GM12801 (cell line): ENCODE results near the gene C1orf185.

Experiments
- TF ChIP-seq, protein P1 (sequence below): IDR thresholded peaks from one replicate; pipeline ENCODE4 v1.5.1; 2011; ENCODE audit warnings: control low read depth; ENCODE audit not compliant: insufficient read length; ENCODE audit errors: extremely low read depth

The C1orf185 gene

GRCh38 chr1:51100264-51100880, 1.7 kb upstream of the C1orf185 start:
- TF ChIP-seq, protein P1, sequence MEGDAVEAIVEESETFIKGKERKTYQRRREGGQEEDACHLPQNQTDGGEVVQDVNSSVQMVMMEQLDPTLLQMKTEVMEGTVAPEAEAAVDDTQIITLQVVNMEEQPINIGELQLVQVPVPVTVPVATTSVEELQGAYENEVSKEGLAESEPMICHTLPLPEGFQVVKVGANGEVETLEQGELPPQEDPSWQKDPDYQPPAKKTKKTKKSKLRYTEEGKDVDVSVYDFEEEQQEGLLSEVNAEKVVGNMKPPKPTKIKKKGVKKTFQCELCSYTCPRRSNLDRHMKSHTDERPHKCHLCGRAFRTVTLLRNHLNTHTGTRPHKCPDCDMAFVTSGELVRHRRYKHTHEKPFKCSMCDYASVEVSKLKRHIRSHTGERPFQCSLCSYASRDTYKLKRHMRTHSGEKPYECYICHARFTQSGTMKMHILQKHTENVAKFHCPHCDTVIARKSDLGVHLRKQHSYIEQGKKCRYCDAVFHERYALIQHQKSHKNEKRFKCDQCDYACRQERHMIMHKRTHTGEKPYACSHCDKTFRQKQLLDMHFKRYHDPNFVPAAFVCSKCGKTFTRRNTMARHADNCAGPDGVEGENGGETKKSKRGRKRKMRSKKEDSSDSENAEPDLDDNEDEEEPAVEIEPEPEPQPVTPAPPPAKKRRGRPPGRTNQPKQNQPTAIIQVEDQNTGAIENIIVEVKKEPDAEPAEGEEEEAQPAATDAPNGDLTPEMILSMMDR: no peak

DNA sequence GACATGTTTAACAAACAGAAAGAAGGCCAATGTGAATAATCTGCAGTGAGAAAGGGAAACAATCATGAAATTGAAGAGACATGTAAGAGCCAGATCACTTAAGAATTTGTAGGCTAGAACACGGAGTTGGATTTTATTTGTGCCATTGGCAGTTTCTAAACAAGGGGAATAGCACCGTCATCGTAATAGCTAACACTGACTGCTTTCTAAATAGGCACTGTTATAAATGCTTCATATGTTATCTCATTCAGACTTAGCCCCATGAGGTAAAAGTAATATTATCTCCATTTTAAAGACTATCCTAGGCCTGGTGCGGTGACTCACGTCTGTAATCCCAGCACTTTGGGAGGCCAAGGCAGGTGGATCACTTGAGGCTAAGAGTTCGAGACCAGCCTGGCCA, 12.1 kb downstream of the C1orf185 start:
- TF ChIP-seq, protein P1: no peak

DNA sequence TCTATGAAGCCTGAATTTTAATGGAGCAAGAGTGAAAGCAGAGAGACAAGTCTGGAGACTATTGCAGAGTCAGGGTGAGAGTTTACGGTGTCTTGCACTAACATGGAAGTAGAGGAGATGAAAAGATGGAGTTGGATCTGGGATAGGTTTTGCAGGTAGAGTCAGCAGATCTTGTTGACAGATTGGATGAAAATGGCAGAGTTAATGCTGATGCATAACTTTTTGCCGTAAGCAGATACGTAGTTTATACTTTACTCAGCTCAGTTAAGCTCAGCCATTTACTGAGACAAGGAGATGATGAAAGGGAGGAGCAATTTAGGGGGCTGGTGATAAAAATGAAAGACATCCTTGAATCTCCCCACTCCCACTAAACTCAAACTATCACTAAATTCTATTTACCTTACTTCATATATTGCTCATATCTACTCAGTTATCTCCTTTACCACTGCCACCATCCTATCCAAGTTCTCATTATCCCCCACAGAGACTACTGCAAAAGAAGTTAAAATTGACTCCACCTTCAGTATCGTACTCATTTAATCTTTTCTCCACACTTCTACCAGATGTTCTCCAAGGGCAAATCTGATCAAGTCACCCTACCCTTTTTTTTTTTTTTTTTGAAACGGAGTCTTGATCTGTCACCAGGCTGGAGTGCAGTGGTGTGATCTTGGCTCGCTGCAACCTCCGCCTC, 13.8 kb downstream of the C1orf185 start:
- TF ChIP-seq, protein P1: no peak

DNA sequence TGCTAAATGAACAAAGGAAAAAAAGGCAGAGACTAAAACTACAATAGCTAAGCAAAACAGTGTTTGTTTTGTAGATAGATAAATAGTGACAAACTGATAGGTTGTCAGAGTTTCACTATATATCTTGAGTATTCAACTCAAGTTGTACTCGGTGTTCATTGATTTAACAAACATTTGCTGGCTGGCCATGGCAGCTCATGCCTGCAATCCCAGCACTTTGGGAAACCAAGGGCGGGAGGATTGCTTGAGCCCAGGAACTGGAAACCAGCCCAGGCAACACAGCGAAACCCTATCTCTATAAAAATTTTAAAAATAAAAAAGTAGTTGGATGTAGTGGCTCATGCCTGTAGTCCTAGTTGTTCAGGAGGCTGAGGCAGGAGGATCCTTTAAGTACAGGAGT, 17.3 kb downstream of the C1orf185 start:
- TF ChIP-seq, protein P1: no peak

GRCh38 chr1:51120629-51121028, 18.6 kb downstream of the C1orf185 start:
- TF ChIP-seq, protein P1: no peak

DNA sequence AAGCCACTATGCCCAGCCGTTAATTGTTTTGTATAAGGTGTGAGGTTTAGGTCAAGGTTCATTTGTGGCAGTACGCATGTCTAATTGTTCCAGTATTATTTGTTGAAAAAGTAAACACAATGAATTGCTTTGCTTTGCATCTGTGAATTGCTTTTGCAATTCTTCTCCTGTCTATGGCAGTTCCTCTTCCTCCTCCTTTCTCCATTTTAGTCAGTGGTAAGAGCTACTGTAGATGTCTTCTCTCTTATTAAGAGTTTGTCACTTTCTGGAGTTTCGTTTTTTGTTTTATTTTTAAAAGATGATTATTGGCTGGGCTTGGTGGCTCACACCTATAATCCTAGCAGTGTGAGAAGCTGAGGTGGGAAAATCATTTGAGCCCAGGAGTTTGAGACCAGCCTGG, 29.2 kb downstream of the C1orf185 start:
- TF ChIP-seq, protein P1: no peak

GRCh38 chr1:51133045-51133444, 31.0 kb downstream of the C1orf185 start:
- TF ChIP-seq, protein P1: no peak
